Stimulated activated CD4-positive, alpha-beta T cell treated with anti-CD3 and anti-CD28 coated beads, Interleukin-2, amount 100 ng/mL, for 48 hours (primary cell): Measurements from ENCODE around the gene NUP205.
"Not testable (repeated sequence)": the region's sequence is repeated elsewhere in the genome, so short reads cannot be mapped to it uniquely, and the experiment has no call there.

Experiments
- DNase-seq, 2 donors: peaks; one replicate each; pipeline ENCODE4 v3.0.0-alpha.2; 2020

NUP205 gene

GRCh38 chr7:135620980-135621850, 63.5 kb downstream of the NUP205 start:
- no peak for DNase-seq

GRCh38 chr7:135634191-135634878, 76.6 kb downstream of the NUP205 start:
- DNase-seq = no peak

GRCh38 chr7:135639690-135640089, 82.0 kb downstream of the NUP205 start:
- DNase-seq = not testable (repeated sequence)

- DNase-seq = no peak
These were observed 86.4 kb downstream of the NUP205 start for GRCh38 chr7:135644154-135644553.

- DNase-seq = no peak
These were observed 87.0 kb downstream of the NUP205 start for GRCh38 chr7:135644729-135645128.

- no peak for DNase-seq
These were observed 87.7 kb downstream of the NUP205 start for GRCh38 chr7:135645296-135645904.

- DNase-seq = no peak
These were observed 90.0 kb downstream of the NUP205 start for GRCh38 chr7:135647755-135648154.

GRCh38 chr7:135648235-135648634, 90.5 kb downstream of the NUP205 start:
- DNase-seq = no peak

- DNase-seq = no peak
These were observed 93.3 kb downstream of the NUP205 start for GRCh38 chr7:135650831-135651573.

GRCh38 chr7:135653340-135654080, 95.8 kb downstream of the NUP205 start:
- no peak for DNase-seq

- DNase-seq = no peak
These were observed 100.8 kb downstream of the NUP205 start for GRCh38 chr7:135658564-135658963.

- no peak for DNase-seq
These were observed 101.6 kb downstream of the NUP205 start for GRCh38 chr7:135659159-135659846.

GRCh38 chr7:135661311-135662122, 103.8 kb downstream of the NUP205 start:
- DNase-seq = no peak

- no peak for DNase-seq
These were observed 104.3 kb downstream of the NUP205 start for GRCh38 chr7:135662123-135662372.

- DNase-seq = peak; percentile 95 to 98
These were observed 104.8 kb downstream of the NUP205 start, which contains the start of gene STMP1 for GRCh38 chr7:135662373-135663114. Gene STMP1, plus strand, starts transcription at chr7:135662514.

GRCh38 chr7:135664046-135664589, 106.4 kb downstream of the NUP205 start:
- no peak for DNase-seq

- DNase-seq = no peak
These were observed 107.3 kb downstream of the NUP205 start for GRCh38 chr7:135665042-135665441.

- DNase-seq = no peak
These were observed 108.4 kb downstream of the NUP205 start for GRCh38 chr7:135666156-135666555.

GRCh38 chr7:135666846-135667245, 109.1 kb downstream of the NUP205 start:
- no peak for DNase-seq

GRCh38 chr7:135667626-135668025, 109.9 kb downstream of the NUP205 start:
- not testable (repeated sequence) for DNase-seq
